Left lung (tissue), 10 donors: ENCODE measurements around the gene CSRP3. TPM values are rescaled to one million over a fixed set of nuclear protein-coding genes. Genes with fewer than 3 reads are reported as not detected.

Source experiments
- ATAC-seq: fragments of 200-7000 bp; cut with Tn5 transposase; one replicate; pipeline ENCODE4 v1.9.1; 2020; ENCODE audit warnings: moderate library complexity
- DNase-seq, 4 donors: peaks; one replicate each; pipeline ENCODE4 v3.0.0-alpha.2; 2013 to 2020
- H3K27ac ChIP-seq, 2 donors: fragments of 200-600 bp; sonication (generic) in 1 of 2; one replicate each; pipeline versions ENCODE4 v1.5.0 to v1.8.0; 2020 to 2021
- H3K27me3 ChIP-seq, 2 donors: fragments of 200-600 bp; sonication (generic) in 1 of 2; one replicate each; pipeline versions ENCODE4 v1.5.0 to v1.8.0; 2020 to 2021
- H3K36me3 ChIP-seq, 2 donors: fragments of 200-600 bp; sonication (generic) in 1 of 2; one replicate each; pipeline versions ENCODE4 v1.5.0 to v1.8.0; 2020 to 2021
- H3K4me1 ChIP-seq, 2 donors: fragments of 200-600 bp; one replicate each; pipeline ENCODE4 v1.8.0; 2021
- H3K4me3 ChIP-seq, 2 donors: fragments of 200-600 bp; sonication (generic) in 1 of 2; one replicate each; pipeline versions ENCODE4 v1.5.0 to v1.8.0; 2020 to 2021; ENCODE audit warnings: mild to moderate bottlenecking in 1 of 2
- H3K9me3 ChIP-seq, 2 donors: fragments of 200-600 bp; sonication (generic) in 1 of 2; one replicate each; pipeline versions ENCODE4 v1.5.0 to v1.8.0; 2020 to 2021
- intact Hi-C, 2 donors: fragments of 100-400 bp; cut with DNase I; formaldehyde crosslinking; loops; one replicate each; pipeline versions ENCODE4 v1.11.2 to v1.14.2; 2022
- polyA plus RNA-seq, 6 donors: library from polyadenylated mRNA; unstranded; fragments of 120-200 nt; gene quantifications; one replicate each; pipeline ENCODE4 v1.2.1, GENCODE V29; 2013; ENCODE audit not compliant: insufficient read length in 6 of 6
- total RNA-seq, 2 donors: library from RNA; stranded (reverse); fragmentation: NEBNext Ultra II Directional; extraction: Animal tissue kit (Norgen Biotek cat#: 25700); gene quantifications; one replicate each; pipeline ENCODE4 v1.2.1, GENCODE V29; 2021
- TF ChIP-seq, protein P1 (sequence below), 2 donors: fragments of 200-600 bp; sonication (generic) in 1 of 2; IDR thresholded peaks; one replicate each; pipeline versions ENCODE4 v1.5.0 to v1.8.0; 2021; ENCODE audit warnings: antibody characterized with exemption in 2 of 2
- donor health status: DM: no; HTN: yes; CAD: no.
- donor health status: DM: no; HTN: no; CAD: no.

CSRP3 gene
- total and polyA plus RNA-seq, 8 donors = 0.23 to 1.4 (median 0.42) TPM; not detected in 1

DNA sequence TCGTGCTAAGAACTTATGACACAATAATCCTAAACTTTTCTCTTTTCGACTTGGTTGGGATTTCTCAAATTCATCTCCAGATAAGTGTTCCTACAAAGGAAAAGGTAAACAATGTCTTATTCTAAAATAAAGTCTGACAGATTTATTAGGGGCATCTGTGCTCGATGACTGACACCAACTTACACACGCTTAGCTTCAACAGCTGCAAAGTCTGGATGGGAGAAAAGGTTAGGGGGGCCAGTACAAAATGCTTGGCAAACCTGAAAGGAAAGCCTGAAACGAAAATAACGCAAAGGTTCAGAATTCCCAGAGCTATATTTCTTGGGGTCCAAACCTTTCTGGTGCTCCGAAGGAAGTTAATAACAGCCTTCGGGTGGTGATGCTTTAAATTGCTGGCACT lies 35.6 kb upstream of the CSRP3 start:
- Histone ChIP-seq H3K9me3 (no peaks in the 10 kb centered on the region), H3K27ac (no peak overlapping the region), H3K27me3 (peaks cover 12 to 39% of the 10 kb centered on the region in 2 donors), H3K36me3 (peaks cover 0 to 4% of the 10 kb centered on the region in 2 donors), H3K4me1 (peaks cover 7 to 28% of the 10 kb centered on the region in 2 donors), H3K4me3 (no peak overlapping the region)
- ATAC-seq (no peak), DNase-seq (no peak)
- TF ChIP-seq, protein P1, sequence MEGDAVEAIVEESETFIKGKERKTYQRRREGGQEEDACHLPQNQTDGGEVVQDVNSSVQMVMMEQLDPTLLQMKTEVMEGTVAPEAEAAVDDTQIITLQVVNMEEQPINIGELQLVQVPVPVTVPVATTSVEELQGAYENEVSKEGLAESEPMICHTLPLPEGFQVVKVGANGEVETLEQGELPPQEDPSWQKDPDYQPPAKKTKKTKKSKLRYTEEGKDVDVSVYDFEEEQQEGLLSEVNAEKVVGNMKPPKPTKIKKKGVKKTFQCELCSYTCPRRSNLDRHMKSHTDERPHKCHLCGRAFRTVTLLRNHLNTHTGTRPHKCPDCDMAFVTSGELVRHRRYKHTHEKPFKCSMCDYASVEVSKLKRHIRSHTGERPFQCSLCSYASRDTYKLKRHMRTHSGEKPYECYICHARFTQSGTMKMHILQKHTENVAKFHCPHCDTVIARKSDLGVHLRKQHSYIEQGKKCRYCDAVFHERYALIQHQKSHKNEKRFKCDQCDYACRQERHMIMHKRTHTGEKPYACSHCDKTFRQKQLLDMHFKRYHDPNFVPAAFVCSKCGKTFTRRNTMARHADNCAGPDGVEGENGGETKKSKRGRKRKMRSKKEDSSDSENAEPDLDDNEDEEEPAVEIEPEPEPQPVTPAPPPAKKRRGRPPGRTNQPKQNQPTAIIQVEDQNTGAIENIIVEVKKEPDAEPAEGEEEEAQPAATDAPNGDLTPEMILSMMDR (IDR thresholded peaks at IDR 0.05) = no peak
- intact Hi-C loops = no loop called here

DNA sequence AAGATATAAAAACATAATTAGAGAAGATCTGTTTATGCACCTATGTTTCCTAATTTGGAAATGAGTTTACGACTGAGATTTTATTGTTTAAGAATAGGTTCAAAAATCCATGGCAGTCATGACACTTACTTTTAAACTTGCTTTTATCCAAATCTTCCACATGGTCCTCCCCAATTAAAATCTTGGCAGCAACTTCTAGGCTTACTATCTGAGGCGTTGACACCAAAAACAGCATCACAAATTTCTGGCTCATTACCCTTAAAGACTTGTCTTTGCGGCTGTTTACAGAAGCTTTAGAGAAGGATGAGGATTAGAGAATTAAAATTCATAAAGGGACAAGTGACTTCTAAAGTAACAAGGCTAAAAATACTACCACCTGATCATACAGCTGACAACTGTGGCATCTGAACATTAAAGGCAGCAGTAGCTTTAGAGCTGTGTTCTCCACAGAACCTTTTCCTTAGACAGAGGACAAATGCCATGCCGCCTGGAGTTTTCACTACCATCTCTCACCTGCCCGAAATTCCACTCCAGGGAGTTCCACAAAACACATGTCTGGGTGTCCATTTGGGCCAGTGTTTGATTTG lies 32.5 kb upstream of the CSRP3 start:
- peaks cover 0 to 8% of the 10 kb centered on the region in 2 donors for H3K36me3 ChIP-seq
- no peaks in the 10 kb centered on the region for H3K9me3 ChIP-seq
- intact Hi-C loops = no loop called here
- H3K27ac ChIP-seq = no peak overlapping the region
- TF ChIP-seq, protein P1 (IDR thresholded peaks at IDR 0.05) = no peak
- H3K4me3 ChIP-seq = no peak overlapping the region
- H3K27me3 ChIP-seq = peaks cover 0 to 11% of the 10 kb centered on the region in 2 donors
- DNase-seq (no peak), ATAC-seq (no peak)
- no peaks in the 10 kb centered on the region for H3K4me1 ChIP-seq

DNA sequence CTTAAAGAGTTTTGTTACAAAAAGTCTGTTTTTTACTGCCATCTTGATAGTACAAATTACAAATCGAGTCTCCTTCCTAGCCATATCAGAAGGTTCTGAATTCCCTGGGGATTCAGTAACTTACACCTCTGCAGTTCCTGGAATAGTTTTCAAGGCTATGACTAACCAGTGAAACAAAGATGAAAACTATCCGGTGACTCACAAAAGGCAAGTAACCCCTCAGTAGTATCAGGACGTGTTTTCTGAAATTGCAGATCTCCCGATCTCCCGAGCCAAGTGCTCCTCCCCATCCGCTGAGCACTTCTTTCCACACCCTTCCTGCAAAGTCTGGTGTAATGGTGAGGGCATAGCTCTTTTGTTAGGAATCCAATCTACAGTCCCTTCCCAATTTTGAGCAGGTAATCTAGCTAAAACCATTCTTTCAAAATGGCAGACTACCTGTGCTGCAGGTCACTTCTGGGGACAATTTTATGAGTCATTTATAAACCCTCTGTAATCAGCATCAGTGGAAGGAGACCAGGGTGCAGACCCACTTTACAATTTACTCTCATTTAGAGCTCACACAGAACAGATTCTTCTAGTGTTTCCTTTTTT lies 31.2 kb upstream of the CSRP3 start:
- Histone ChIP-seq H3K4me1 (no peaks in the 10 kb centered on the region), H3K36me3 (peaks cover 0 to 17% of the 10 kb centered on the region in 2 donors), H3K27me3 (no peaks in the 10 kb centered on the region), H3K4me3 (no peak overlapping the region), H3K27ac (no peak overlapping the region), H3K9me3 (no peaks in the 10 kb centered on the region)
- DNase-seq (no peak), ATAC-seq (peak; percentile 44)
- TF ChIP-seq, protein P1 (IDR thresholded peaks at IDR 0.05) = no peak
- intact Hi-C loops = no loop called here

DNA sequence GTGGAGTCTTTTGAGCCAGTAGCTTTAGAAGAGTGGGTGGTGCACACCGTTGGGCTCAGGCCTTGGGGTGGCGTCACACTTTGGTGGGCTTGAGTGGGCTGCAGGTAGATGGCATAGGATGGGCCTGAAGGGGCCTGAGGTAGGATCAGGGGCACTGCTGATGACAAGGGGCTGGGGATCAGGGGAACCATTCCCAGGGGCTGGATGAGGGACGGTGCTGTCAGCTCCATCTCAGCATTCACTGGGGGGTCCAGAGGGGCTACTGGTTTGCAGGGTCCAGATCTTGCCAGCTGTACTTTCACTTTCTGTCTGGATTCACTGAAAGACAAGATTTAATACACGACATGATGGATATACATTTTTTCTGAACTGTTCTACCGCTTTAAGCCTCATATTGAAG lies 27.9 kb upstream of the CSRP3 start:
- Histone ChIP-seq H3K4me1 (no peaks in the 10 kb centered on the region), H3K27me3 (no peaks in the 10 kb centered on the region), H3K27ac (no peak overlapping the region), H3K36me3 (peaks cover 0 to 21% of the 10 kb centered on the region in 2 donors), H3K9me3 (no peaks in the 10 kb centered on the region), H3K4me3 (no peak overlapping the region)
- ATAC-seq (no peak), DNase-seq (no peak)
- TF ChIP-seq, protein P1 (IDR thresholded peaks at IDR 0.05) = no peak
- intact Hi-C loops = no loop called here

DNA sequence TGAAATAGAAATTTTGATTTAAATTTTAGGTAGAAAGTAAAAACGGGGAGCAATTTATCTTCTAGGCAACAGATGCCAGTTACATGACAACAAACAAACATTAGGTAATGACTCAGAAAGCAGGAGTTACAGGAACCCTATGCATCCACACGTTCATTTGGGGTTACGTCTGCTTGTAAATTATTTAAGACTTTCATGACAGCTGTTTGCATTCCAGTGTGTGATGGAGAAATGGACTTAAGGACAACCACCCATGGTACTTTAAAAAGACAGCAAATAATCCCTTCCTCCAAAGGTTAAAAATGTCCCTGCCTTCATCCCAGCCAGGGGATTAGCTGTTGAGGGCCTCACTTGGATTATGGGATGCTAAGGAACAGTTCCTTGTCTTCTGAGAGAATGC lies 27.2 kb upstream of the CSRP3 start:
- no peaks in the 10 kb centered on the region for H3K4me1 ChIP-seq
- H3K27ac ChIP-seq = no peak overlapping the region
- ATAC-seq (no peak), DNase-seq (no peak)
- peaks cover 0 to 19% of the 10 kb centered on the region in 2 donors for H3K36me3 ChIP-seq
- H3K27me3 ChIP-seq = no peaks in the 10 kb centered on the region
- TF ChIP-seq, protein P1 (IDR thresholded peaks at IDR 0.05) = no peak
- H3K9me3 ChIP-seq = no peaks in the 10 kb centered on the region
- intact Hi-C loops = no loop called here
- no peak overlapping the region for H3K4me3 ChIP-seq
